Fibroblast of upper back skin (primary cell): Measurements from ENCODE around the gene PLIN5.

ENCODE experiments used
- DNase-seq: peaks from one replicate; pipeline ENCODE4 v3.0.0-alpha.2; 2013

Gene PLIN5, protein sequence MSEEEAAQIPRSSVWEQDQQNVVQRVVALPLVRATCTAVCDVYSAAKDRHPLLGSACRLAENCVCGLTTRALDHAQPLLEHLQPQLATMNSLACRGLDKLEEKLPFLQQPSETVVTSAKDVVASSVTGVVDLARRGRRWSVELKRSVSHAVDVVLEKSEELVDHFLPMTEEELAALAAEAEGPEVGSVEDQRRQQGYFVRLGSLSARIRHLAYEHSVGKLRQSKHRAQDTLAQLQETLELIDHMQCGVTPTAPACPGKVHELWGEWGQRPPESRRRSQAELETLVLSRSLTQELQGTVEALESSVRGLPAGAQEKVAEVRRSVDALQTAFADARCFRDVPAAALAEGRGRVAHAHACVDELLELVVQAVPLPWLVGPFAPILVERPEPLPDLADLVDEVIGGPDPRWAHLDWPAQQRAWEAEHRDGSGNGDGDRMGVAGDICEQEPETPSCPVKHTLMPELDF

DNA sequence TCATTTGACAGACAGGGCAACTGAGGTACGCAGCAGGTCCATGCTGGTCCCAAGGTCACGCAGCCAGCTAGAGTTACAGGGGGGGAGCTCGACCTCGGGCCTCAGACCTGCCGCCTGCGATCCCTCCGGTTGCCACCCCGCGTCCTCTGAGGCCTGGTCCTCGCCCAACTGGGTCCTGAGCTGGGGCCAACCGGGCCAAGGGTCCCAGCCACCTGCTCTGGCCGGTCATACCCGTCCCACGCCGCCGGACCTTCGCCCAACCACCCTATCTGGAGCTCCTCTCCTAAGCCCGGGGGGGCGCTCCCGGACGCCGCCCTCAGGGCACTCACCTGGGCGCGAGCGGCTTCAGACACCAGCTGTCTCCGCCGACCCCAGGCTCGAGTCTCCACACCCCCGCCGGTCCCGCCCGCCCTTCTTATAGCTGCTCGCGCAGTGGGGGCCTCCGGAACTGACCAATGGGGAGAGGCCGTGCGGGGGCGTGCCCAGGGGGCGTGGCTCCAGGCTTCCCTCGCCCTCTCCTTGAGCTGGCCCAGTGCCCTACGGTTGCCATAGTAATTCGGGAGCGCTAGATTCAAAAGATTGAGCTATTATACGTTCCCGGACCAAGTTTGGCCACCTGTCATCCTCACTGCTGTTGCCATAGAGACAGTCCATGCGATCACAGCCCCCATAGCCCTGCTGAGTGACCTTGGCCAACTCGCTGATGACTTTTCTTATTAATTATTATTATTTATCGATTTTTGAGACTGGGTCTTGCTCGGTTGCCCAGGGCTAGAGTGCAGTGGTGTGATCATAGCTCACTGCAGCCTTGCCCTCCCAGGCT, at the start of gene PLIN5:
PLIN5 (minus strand) TSS at position 389 of the 823 bp plus-strand sequence. CDS start 1,150 bp downstream, outside the sequence.
- DNase-seq, result peak; percentile 31

DNA sequence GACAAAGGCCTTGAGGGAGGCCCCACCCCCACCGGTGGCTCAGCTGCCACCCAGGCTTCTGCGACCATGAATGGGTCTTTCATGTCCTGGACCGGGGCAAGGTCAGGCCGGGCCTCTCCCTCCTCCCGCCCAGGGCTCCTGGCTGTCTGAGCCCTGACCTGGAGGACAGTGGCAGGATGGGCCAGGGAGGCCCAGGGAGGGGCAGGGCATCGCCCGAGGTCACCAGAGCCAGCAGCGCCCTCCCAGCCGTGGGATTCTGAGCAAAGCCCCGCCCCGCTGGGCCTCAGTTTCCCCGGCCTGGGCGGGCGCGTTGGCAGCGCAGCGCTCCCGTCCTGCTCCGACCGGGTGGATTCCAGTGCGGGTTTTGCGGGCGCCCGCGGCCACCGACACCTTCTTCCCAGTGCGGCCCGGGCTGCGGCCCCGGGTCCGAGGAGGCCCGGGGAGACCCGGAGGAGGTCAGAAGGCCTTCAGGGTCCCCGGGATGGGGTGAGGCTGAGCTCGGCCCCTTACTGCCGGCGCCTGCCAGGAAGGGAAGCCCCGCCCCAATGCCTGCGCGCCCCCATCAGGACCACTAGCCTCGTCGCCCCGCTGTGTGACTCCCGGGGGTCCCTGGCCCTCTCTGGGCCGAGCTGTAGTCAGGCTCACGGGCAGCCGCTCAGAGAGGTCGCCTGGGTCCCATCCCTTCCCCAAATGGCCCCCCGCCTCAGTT, 49.1 kb upstream of the PLIN5 start:
- no peak for DNase-seq

DNA sequence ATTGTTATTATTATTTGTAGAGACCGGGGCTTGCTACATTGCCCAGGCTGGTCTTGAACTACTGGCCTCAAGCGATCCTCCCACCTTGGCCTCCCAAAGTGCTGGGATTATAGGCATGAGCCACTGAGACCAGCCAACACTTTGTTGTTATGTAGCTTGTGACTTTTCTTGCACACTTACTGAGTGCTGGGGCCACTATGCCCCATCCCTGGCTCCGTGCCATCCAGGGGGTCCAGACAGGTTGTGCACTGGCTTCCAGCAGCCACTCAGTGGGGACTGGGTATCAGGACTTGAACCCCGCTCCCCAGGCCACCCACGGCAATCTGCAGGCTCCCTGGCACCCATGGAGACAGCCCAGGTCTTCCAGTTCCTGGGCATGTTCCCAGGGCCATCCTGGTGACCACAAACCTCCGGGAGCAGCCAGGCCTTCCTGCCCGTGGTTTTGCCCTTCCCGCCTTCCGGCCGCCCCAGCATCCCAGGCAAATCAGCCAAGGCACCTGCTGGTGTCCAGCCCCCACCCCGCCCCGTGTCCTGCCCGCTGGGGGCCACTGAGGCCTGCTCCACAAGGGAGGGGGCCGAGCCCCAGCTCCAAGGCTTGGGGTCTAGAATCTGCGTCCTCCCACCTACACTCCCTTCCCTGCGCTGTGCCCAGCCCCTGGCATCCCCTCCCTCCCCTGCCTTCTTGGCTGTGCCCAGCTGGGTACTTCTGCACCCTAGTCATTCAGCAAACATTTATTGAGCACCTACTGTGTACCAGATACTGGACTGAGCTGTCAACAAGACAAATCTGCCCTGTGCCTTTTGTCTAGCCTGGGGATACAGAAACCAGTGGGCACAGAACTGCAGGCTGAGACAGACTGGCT, 48.2 kb upstream of the PLIN5 start:
- no peak for DNase-seq

DNA sequence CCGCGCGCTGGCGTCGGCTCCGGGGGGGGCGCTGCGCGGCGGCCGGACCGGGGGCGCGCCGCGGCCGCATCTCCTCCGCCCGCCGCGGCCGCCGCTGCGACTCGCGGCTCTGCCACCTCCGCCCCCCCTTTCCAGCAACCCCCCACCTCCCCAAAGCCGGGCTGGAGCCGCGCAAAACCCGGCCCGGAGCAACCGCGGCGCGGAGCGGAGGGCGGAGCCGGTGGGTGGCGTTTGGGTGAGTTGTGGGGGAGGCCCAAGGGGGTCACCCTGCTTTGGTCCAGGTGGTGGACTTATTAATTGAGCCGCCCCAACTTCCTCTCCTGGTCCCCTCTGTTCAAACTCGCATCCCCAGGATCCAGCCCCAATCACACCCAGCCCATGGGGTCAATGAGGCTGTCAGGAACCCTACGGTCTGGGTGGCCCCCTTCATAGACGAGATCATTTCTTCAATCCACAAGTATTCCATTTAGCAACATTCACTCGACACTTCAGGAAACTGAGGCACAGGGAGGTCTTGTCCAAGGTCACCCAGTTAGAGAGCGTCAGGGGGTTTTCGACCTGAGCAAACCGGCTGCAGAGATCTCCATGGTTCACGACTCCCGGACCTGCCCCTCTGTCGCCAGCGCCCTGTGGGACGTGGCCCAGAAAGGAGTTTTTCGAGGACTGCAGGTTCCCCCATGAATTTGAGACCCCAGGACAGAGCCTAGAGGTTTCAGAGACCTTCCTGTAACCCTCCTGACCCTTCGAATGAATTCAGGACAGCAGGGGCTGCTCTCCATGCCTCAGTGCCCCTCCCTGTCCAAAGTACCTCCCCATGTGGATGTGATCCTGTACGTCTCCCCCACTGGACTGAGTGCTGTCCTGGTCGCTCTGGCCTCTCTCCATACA, 46.9 kb upstream of the PLIN5 start:
- peak; percentile 49 for DNase-seq

DNA sequence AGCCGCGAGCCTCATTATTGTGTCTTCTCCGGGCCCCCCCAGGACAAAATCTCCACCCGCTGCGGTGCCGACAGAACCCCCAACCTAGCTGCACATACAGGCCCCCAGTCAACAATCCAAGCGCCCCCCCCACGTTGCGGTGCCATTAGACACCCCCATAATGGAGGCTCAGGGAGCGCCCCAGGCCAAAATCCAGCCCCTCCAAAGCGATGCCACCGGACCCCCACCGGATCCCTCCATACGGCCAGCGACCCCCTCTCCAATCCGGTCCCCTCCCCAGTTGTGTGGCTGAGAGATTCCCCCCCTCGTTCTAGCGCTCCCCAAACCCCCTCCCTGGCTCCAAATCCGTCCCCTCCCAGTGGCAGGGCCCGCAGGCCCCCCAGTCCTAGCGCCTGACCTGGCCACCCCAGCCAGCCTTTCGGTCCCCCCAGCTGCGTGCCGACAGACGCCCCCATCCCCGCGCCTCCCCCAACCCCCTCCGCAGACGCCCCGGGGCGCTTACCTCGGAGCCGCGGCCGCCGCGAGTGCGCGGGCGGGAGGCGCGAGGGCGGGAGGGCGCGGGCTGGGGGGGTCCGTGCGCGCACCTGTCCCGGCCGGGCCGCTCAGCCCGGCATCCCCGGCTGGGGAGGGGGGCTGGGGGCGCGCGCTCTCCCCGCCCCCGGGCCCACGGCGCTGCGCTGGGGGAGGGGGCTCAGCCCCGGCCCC, 46.1 kb upstream of the PLIN5 start:
- DNase-seq, result no peak

DNA sequence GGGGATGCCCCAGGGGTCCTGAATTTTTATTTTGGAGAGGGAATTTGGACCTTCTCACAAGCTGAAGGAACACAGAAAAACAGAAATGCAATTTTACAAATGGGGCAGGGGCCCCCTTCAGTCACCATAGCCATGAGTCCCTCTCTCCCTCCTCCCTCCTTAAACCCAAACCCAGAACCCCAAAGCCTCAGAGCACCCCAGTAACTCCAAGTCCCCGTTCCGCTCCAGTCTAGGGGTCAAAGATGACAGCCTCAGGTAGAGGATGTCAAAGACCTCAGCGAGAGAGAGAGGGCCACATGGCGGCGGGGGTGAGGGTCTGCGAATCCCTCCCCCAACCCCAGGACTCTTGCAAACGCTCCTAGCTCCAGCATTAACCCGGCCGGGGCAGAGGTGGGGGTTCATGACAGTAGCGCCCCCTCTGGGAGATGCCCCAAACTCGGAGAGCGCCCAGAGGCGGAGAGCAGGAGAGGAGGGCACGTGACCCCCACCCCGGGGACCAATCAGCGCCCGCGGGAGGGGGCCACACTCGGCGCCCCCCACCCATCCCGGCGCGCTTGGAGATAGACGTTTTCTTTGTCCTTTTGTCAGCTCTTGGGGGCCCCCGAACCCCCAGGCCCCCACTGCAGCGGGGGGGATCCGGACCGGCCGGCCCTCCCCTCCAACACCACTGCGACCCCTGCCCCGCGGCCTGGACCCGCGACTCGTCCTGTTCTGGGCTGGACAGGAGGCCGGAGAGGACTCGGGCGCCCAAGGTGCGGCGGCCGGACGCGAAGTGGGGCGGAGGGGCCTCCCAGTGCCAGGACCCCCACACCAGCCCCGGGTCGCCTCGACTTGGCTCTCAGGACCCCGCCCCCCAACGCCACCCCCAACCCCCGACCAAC, 45.2 kb upstream of the PLIN5 start:
- no peak for DNase-seq

DNA sequence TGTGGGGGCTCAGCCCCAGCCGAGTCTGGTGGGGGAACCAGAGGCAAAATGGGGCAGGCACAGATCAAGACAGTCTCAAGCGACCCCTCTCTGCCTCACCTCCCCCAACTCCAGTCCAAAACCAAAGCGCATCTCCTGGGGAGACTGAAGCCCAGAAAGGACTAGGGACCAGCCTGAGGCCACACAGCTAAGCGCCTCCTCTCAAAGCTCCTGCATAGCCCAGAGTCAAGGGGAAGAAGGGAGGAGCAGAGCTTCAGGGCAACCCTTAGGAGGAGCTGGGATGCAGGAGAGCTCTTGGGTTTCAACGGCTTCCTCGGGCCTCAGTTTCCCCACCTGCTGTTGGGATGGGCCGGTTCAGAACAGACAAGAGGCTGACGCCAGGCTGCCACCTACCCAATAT, 44.4 kb upstream of the PLIN5 start:
- no peak for DNase-seq

DNA sequence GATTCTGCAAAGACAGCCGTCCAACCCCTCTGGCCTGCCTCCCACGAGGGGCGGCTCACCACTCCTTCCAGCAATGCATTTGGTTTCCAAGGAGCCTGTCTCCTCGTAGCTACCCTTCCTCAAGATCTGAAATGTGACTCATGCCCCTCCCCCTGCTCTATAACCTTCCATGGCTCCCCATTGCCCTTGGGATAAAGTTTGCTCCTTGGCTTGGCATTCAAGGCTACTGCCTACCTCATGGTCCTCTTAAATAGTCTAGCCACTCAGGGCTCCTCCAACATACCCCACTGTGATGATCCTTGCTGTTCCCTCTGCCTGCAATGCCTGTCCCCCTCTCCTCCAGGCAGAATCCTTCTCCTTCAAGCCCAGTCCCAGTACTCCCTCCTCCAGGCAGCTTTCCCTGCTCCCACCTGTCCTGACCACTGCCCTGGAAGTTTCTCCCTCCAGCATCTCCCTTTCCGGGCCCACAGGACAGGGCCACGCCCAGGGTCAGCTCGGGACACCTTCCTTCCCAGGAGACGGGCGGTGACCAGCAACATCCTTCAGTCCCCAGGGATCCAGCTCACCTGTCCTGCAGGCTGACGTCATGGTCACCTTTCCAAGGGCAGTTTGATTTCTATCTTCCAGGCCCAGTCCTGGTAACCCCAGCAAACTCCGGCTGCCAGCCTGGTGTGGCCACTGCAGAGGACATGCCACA, 43.7 kb upstream of the PLIN5 start:
- DNase-seq, result no peak

DNA sequence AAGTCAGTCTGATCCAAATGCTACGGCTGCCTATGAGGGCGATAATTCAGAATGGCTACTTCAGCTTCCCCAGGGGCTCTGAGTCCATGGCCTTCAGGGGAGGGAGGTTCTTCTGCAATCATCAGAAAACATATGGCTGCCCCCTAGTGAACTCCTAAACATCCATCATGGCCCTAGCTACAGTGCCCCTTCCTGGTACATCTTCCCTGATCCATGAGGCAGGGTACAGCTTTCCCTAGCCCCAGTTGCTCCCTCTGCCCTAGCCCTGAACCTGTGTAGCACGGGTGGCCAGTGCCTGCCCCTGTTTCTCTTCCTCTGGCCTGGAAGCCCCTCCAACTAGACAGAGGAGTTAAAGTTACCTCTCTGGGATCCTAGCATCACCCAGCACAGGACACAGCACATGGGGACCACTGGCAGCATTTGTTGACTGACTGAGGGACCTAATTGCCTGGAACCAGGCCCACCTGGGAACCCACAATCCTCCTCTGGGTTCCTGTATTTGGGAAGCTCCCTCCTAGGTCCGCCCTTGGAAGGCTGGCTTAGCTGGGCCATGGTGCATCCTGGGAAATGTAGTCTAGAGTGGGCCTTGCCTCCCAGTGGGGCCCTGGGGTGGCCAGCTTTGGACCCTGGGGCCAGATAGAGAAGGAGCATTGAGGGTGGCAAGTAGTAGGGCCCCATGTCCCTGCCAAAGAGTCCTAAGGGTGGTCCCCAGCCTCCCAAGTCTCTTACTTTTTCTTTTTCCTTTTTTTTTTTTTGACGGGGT, 42.2 kb upstream of the PLIN5 start:
- DNase-seq, result no peak

DNA sequence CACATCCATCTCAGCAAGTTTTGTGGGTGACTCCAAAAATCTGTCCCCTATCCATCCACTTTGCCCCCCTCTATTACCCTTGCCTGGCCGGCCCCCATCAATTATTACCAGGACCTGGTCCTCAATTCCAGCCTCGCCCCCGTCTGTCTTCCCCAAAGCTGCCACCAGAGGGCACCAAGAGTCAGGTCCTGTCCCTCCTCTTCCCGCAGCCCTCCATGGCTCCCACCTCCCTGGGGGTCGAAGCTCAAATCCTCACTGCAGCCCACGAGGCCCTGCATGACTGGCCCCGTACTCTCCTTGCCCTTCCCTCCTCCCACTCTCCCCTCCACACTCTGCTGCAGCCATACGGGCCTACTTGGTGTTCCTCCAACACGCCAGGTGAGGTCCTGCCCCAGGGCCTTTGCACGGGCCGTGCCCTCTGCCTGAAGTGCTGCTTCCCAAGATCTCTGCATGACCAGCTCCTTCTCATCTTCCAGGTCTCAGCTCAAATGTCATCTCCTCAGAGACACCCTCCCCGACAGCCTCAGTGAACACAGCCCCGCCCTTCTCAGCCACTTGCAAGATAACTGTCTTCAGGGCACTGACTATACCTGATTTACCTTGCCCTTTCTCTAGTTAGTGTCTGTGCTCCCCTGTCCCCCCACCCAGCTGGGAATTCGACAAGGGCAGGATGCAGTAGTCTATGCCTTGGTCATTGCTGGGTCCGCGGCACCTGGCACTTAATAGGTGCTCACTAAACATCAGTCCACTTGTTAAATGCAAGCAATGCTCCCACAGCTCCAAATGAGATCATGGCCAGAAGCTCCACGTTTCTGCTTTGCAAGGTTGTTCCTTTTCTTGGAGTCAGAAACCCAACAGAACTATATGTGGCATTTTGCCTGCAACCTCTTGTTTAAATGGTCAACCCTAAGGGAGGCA, 41.3 kb upstream of the PLIN5 start:
- DNase-seq, result peak; percentile 65

DNA sequence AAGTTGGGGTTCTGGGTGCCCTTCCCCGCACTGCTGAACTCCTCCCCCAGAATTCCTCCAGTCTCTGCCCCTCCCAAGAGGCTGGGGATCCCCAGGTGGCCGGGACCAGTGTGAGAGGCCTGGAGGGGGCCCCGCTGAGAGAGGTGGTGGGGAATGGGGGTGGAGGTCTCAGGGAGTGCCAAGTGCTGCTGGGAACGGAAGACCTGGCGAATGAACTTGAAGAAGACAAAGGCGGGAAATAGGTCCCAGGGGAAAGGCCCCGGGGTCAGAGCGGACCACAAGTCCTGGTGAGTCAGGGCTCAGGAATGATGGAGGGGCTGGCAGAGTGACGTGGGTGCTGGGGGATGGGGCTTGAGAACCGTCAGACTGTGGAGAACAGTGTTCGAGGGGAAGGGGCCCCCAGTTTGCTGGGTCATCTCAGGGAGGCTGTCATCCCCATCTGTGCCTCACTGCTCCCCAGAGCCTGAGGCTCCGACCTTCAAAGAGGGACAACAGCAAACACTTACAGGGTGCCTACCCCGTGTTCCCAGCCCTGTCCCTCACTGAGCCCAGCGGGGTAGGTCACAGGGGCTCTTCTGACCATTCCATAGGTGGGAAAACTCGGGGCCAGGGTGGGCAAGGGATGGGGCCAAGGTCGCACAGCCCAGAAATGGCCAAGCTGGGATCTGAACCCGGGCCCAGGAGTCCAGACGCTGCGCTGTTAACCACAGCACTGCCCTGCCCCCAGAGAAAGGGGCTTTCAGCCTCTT, 40.4 kb upstream of the PLIN5 start:
- DNase-seq, result peak; percentile 99

DNA sequence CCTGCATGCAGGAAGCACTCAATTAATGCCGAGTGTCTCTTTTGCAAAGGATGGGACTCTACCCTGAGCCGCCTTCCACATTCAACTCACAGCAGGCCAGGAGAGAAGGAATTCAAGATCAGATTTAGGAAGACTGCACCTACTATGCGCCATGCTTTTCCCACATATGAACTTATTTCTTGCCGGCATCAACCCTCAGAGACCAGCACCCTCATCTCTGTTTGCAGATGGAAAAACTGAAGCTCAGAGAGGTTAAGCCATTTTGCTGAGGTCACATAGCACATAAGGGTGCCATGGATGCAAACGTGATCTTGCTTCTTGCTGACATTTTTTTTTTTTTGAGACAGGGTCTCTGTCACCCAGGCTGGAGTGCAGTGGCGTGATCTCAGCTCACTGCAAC, 38.7 kb upstream of the PLIN5 start:
- DNase-seq, result no peak

DNA sequence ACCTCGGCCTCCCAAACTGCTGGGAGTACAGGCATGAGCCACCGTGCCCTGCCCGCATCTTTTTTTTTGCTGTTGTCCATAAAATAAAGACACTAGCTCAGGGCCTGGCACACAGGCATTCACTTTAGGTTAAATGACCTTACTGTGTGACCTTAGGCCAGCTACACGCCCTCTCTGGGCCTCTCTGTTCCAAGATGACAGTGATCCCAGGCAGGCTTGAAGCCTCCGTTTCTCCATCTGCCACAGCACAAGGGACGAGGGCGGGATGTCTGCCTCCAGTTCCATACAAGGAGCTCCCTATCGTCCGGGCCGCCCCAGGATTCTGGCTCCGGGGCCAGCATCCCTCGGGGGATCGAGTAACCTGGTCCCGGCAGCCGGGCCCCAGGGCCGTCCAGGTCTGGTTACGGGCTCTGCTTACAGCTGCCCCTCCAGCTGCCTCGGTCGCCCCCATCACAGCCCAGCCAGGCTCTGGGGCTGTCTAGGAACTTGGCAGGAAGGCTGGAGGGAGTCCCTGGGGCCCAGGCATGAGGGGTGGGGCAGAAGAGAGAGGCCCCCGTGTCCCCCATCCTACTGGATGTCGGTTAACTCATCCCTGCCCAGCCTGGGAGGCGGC, 36.4 kb upstream of the PLIN5 start:
- DNase-seq, result no peak

DNA sequence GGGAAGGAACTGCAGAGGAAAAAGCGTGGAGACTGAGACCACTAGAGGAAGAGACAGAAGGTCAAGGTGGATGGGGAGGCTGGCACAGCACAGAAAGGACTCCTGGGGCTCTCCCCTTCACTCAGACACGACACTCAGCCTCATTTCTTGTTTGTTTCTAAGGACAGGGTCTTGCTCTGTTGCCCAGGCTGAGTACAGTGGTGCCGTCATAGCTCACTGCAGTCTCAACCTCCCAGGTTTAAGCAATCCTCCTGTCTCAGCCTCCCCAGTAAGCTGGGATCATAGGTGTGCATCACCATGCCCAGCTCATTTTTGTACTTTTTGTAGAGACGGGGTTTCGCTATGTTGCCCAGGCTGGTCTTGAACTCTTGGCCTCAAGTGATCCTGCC, 35.9 kb upstream of the PLIN5 start:
- no peak for DNase-seq

DNA sequence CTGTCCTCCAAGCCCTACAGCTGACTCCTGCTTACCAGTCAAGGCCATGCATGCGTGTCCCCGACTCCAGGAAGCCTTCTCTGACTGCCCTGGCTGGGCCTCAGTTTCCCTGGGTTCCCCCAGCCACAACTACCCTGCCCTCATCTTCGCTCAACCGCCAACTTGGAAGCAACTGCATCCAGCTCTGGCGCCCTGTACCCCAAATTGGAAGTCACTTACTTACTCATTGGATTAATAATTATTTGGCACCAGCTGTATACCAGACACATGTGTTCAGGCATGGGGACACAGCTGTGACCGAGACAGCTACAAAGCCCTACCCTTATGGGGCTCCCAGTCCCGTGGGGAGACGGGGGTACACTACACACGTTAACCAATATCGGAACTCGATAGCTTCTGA, 35.4 kb upstream of the PLIN5 start:
- no peak for DNase-seq

DNA sequence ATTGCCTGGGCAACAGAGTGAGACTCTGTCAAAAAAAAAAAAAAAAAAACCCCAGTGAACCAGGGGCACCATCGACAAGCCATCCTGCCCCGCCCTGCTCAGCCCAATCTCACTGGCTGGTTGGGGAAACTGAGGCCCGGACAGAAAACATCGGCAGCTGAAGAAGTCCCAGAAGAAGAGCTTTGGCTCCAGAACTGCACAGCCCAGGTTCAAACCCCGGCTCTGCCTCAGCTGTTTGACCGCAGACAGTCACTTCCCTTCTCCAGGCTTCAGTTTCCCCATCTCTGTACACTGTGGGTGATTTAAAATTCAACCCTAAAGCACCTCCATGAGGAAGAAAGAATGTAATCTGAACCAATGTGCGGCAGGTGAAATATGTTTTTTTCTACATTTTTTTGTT, 33.9 kb upstream of the PLIN5 start:
- DNase-seq, result no peak
